IPS DF 19.7 (cell line): Measurements from ENCODE around the gene EVI5.

ENCODE experiments used
- DNase-seq: peaks from one replicate; pipeline ENCODE4 v3.0.0-alpha.2; 2013; ENCODE audit warnings: low read depth, low spot score

Gene EVI5

DNA sequence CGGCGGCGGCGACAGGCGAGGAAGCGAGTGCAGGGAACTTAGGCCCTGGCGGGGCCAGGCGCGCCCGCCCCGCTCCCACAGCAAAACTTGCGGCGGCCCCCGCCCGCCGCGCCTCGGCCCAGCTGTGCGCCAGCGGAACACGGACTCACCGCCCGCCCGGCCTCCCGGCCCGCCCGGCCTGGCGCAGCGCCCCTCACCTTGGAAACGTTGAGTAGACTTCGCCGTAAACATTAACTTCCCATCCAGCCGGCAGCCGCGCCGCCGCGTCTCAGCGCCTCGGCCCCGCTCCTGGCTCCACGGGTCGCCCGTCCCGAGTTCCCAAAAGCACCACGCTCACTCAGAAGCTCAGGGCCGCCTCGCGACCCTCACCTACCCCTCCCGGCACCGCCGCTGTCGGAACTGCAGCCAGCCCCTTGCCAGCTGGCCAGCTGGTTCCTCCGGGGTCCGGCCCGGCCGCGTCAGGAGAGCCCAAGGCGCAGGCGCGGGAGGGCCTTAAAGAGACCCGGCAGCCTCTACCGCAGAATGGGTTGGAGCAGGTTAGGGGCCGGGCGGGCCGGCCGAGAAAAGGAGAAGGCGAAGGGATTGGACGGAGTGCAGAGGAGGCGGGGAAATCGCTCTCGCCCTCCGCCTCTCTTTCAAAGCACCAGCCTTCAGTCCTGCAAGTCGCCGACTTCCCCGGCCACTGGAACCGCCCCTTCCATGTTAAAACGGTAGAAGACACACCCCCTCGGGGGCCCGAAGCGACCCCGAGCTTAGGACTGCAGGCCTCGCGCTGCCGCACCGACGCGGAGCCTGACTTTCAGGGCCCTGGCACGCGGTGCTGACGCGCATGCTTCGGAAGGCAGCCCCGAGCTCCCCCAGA is at the start of gene EVI5:
Gene EVI5, minus strand, starts transcription at position 470 of the 862 bp plus-strand sequence. CDS start 48,562 bp downstream, outside the sequence.
- peak; percentile 94 for DNase-seq

- no peak for DNase-seq
These were observed 49.7 kb upstream of the EVI5 start for GRCh38 chr1:92834617-92835016.

GRCh38 chr1:92833840-92834239 is 48.9 kb upstream of the EVI5 start:
- no peak for DNase-seq

GRCh38 chr1:92832537-92833114 is 47.7 kb upstream of the EVI5 start:
- DNase-seq = no peak

DNA sequence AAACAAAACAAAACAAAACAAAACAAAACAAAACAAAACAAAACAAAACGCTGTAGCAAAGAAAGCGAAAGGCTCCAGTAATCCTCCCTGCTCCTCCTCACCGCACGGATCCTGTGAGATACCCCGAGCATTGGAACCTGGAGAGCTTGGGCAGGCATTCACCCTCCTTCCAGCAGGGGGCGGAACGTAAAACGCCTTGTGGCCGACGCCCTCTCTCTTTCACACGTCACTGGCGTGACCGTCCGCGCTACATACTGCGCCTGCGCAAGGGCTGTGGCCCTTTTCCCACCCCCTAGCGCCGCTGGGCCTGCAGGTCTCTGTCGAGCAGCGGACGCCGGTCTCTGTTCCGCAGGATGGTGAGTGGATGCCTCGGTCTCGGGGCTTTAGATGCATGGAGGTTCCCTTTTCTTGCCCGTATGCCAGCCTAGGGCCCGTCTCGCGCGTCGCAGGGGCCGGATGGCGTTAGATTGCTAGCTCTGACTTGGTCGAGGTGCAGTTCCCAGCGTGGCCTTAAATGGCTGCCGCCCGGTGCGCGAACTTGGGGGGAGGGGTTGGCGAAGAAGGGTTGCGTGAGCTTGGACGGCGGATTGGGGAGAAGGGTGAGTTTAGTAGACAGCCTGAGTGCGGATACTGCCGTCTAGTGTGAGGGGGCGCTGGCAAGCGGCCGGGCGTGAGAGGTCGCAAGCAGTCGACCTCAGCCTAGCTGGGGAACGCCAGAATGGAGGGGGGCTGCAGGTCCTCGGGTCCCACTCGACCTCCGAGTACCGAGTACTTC is 47.0 kb upstream of the EVI5 start, which contains the start of gene RPL5:
Gene RPL5, plus strand, starts transcription at position 279 of the 775 bp plus-strand sequence. Its CDS starts 75 bp downstream, at position 354.
- DNase-seq = peak; percentile 86

DNA sequence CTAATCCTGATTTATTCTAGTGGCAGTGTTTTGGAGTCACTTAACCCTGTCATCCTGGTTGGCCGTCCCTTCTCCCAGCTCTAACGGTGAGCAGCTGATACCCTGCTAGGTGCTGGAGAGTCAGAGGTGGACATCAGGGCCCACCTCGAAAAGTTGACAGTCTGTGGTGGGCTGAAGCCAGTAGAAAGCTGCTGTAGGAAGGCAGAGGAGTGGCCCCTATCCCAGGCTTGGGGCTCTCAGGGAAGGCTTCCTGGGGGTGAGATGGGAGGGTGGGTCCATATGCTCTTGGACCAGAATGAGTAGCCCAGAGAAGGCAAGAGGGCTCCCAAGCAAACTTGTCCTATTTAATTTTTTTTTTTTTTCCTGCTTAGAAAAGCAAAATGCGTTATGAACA is 46.5 kb upstream of the EVI5 start:
- DNase-seq = no peak

GRCh38 chr1:92826792-92827191 is 41.9 kb upstream of the EVI5 start:
- no peak for DNase-seq

- no peak for DNase-seq
These were observed 38.0 kb upstream of the EVI5 start for GRCh38 chr1:92822879-92823278.

DNA sequence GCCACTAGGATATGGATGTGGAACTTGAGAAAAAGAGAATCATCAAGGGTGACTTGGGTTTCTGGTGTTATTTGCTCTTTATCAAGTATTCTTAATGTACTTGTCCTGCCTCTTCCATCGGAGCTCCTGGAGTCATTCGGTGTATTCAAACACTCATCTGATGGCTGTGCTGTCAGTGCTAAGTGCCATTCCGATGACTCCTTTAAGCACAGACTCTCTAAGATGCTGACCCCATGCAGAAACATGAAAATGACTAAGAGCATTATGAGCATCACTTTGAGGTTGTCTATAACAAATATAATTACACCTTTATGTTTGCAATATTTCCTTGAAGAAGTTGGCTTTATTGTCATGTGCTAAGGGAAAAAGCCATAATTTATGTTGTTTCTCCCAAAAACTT is 35.6 kb upstream of the EVI5 start:
- no peak for DNase-seq

DNA sequence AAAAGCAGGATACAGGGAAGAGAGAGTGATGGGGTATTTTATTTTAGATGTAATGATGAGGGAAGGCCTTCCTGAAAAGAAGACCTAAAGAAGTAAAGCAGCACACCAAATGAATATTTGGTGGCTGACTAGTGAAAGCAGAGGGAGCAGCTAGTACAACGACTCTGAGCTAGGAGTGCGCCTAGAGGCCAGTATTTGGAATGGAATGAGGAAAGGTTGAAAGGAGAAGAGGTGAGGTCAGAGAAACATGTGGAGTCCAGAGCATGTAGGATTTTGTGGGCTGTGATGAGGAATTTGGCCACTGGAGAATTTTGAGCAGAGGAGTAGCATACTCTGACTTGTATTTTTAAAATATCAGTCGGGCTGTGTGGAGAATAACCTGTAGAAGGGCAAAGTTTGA is 35.1 kb upstream of the EVI5 start:
- no peak for DNase-seq

DNA sequence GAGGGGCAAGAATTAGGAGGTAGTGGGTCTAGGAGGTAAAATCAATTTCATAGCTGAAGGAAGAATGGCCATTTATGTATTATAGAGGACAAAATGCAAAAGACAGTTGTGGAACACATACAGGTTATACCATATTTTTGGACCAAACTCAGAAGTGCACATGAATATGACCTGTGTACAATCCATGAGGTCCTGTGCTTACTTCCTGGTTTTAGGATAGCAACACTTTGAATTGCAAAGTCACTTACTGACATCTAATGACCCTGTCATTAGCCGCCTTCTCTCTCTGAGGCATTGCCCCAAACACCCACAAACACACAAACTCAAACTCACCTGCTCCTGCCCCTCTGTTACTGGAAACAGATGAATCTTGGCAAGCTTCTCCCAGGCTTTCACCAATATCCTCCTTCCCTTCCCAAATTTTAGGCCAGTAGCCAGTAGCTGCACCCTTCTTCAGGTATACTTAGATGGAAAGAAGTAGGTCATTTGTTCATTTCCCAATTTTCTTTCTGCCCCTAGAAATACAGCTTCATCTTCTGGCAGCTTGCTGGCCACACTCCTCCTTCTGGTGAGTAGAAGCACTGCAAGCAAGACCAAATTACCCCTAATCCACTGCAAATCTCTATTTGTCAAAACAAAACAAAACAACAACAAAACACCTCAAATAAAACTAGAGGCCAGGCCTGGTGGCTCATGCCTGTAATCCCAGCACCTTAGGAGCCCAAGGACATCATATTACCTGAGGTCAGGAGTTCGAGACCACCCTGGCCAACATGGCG is 33.3 kb upstream of the EVI5 start:
- no peak for DNase-seq

- DNase-seq = no peak
These were observed 32.3 kb upstream of the EVI5 start for GRCh38 chr1:92817137-92817697.

GRCh38 chr1:92816732-92817131 is 31.8 kb upstream of the EVI5 start:
- DNase-seq = no peak

- no peak for DNase-seq
These were observed 23.5 kb upstream of the EVI5 start for GRCh38 chr1:92808381-92808780.

- DNase-seq = no peak
These were observed 20.3 kb upstream of the EVI5 start for GRCh38 chr1:92805216-92805615.

GRCh38 chr1:92804721-92805201 is 19.9 kb upstream of the EVI5 start:
- DNase-seq = peak; percentile 65

DNA sequence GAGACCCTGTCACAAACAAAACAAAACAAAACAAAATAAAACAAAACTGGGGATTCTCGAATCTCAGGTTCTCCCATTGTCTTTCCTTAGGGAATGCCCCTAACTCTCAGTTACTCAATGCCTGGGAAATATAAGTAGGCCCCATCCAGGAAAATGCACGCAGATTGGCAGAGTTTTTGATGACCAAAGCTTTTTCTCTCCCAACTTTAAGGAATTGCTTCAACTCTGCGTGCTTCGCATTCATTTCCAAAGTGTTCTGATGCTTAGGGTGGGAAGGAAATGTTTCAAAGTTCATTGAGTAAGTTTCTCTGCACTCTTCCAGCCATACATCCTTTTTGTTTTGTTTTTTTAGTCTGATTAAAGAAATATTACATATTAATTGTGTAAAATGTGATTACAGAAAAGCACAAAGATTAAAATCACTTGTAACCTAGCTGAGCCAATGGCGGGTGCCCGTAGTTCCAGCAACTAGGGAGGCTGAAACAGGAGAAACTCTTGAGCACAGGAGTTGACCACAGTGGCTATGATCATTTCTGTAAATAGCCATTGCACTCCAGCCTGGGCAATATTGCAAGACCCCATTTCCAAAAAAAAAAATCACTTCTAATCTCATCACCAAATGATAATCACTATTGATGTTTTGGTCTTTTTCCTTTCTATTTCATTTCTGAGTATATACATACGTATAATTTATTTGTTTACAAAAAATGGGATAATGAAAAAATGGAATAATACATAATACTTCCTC is 18.4 kb upstream of the EVI5 start:
- DNase-seq = no peak

GRCh38 chr1:92797961-92798360 is 13.1 kb upstream of the EVI5 start:
- DNase-seq = no peak

- no peak for DNase-seq
These were observed 12.4 kb upstream of the EVI5 start for GRCh38 chr1:92797297-92797696.

GRCh38 chr1:92795166-92795565 is 10.3 kb upstream of the EVI5 start:
- DNase-seq = no peak
